SK-N-SH (cell line): ENCODE measurements around the gene BAK1. TPM values are rescaled to one million over a fixed set of nuclear protein-coding genes. Genes with fewer than 3 reads are reported as not detected.

Source experiments
- CTCF ChIA-PET: fragments of 300-600, 350-600 bp; formaldehyde crosslinking; extraction: SDS; loops from one replicate; lab custom pipeline; 2021; lab: Yijun Ruan, JAX
- POLR2A ChIA-PET: fragments of 350-600 bp; sonication (Branson Sonifier 250); formaldehyde crosslinking; extraction: SDS; loops from one replicate; lab custom pipeline; 2020; ENCODE audit warnings: antibody characterized with exemption, inconsistent platforms; lab: Yijun Ruan, JAX
- DNase-seq: peaks from one replicate; pipeline ENCODE4 v3.0.0; 2012
- H2AFZ ChIP-seq: fragments of 200-600 bp; sonication (generic); 2 replicates; pipeline ENCODE4 v1.8.1; 2016; ENCODE audit warnings: antibody characterized with exemption, mild to moderate bottlenecking, low read depth
- H3F3A ChIP-seq: fragments of 200-600 bp; sonication (generic); replicated peaks from 2 replicates; pipeline ENCODE3; 2016; ENCODE audit warnings: antibody characterized with exemption, mild to moderate bottlenecking; ENCODE audit not compliant: insufficient read depth
- H3K27ac ChIP-seq, 2 experiments: fragments of 200-500 bp in 1 of 2; fragments of 200-600 bp in 1 of 2; sonication (Bioruptor generic) in 1 of 2; sonication (generic), shearing (Covaris generic) in 1 of 2; 2 replicates each; pipeline versions ENCODE4 v1.5.1 to v1.6.1; 2014 to 2016; ENCODE audit warnings: low read depth in 2 of 2, inconsistent platforms in 1 of 2, low read length in 1 of 2, mild to moderate bottlenecking in 1 of 2, mixed read lengths in 1 of 2
- H3K27me3 ChIP-seq: fragments of 200-600 bp; sonication (generic), shearing (Covaris generic); 2 replicates; pipeline ENCODE4 v1.6.1; 2016; ENCODE audit warnings: mixed run types; ENCODE audit not compliant: insufficient read depth
- H3K36me3 ChIP-seq, 2 experiments: fragments of 200-500 bp in 1 of 2; fragments of 200-600 bp in 1 of 2; sonication (Bioruptor generic) in 1 of 2; sonication (generic) in 1 of 2; replicated peaks in 1 of 2; 2 replicates each; pipeline versions ENCODE3 to v1.5.1; 2014 to 2016; ENCODE audit warnings: low read length in 1 of 2, mild to moderate bottlenecking in 1 of 2; ENCODE audit not compliant: insufficient read depth in 2 of 2, control insufficient read depth in 1 of 2
- H3K4me1 ChIP-seq, 2 experiments: fragments of 200-500 bp in 1 of 2; fragments of 200-600 bp in 1 of 2; sonication (Bioruptor generic) in 1 of 2; sonication (generic), shearing (Covaris generic) in 1 of 2; 2 replicates each; pipeline versions ENCODE4 v1.5.1 to v1.6.1; 2014 to 2016; ENCODE audit warnings: low read depth in 1 of 2, low read length in 1 of 2, mixed run types in 1 of 2; ENCODE audit not compliant: insufficient read depth in 2 of 2, control insufficient read depth in 1 of 2
- H3K4me2 ChIP-seq: fragments of 200-600 bp; sonication (generic), shearing (Covaris generic); 2 replicates; pipeline ENCODE4 v1.6.1; 2017; ENCODE audit warnings: mixed run types
- H3K4me3 ChIP-seq, 2 experiments: fragments of 200-500 bp in 1 of 2; fragments of 200-600 bp in 1 of 2; sonication (Bioruptor generic) in 1 of 2; sonication (generic), shearing (Covaris generic) in 1 of 2; 2 replicates each; pipeline versions ENCODE4 v1.5.1 to v1.8.1; 2014 to 2016; ENCODE audit warnings: low read depth in 2 of 2, inconsistent platforms in 1 of 2, low read length in 1 of 2, mild to moderate bottlenecking in 1 of 2, mixed read lengths in 1 of 2, moderate library complexity in 1 of 2
- H3K79me2 ChIP-seq: fragments of 200-600 bp; sonication (generic); 2 replicates; pipeline ENCODE4 v1.8.1; 2017; ENCODE audit warnings: mild to moderate bottlenecking; ENCODE audit not compliant: insufficient read depth
- H3K9ac ChIP-seq: fragments of 200-600 bp; sonication (generic); 2 replicates; pipeline ENCODE4 v1.6.1; 2017; ENCODE audit warnings: mixed run types
- H3K9me2 ChIP-seq: fragments of 200-600 bp; sonication (generic); 2 replicates; pipeline ENCODE4 v1.6.1; 2017; ENCODE audit warnings: mixed run types
- H3K9me3 ChIP-seq: fragments of 200-600 bp; sonication (generic); 2 replicates; pipeline ENCODE4 v1.6.1; 2017; ENCODE audit warnings: mixed run types, mild to moderate bottlenecking, moderate library complexity
- H4K20me1 ChIP-seq: fragments of 200-600 bp; sonication (generic); 2 replicates; pipeline ENCODE4 v1.6.1; 2017; ENCODE audit warnings: mild to moderate bottlenecking, mixed run types; ENCODE audit not compliant: insufficient read depth
- CTCF ChIP-seq: fragments of 200-600 bp; sonication (generic); IDR thresholded peaks from 2 replicates; pipeline ENCODE4 v1.6.1; 2017; ENCODE audit warnings: antibody characterized with exemption, mild to moderate bottlenecking, moderate library complexity
- ELF1 ChIP-seq: IDR thresholded peaks from 2 replicates; pipeline ENCODE4 v1.4.0; 2012
- EP300 ChIP-seq, 2 experiments: IDR thresholded peaks; 2 replicates each; pipeline versions ENCODE4 v1.4.0 to v1.6.1; 2012; ENCODE audit warnings: borderline replicate concordance in 1 of 2, low read depth in 1 of 2, low read length in 1 of 2
- FOXM1 ChIP-seq: IDR thresholded peaks from 2 replicates; pipeline ENCODE4 v1.4.0; 2012; ENCODE audit warnings: low read depth, mild to moderate bottlenecking
- GATA2 ChIP-seq: sonication (generic); formaldehyde crosslinking; IDR thresholded peaks from 2 replicates; pipeline ENCODE4 v1.5.0; 2020; ENCODE audit warnings: mild to moderate bottlenecking, missing genetic modification reagents
- JUND ChIP-seq: IDR thresholded peaks from 2 replicates; pipeline ENCODE4 v1.4.0; 2012
- MXI1 ChIP-seq: IDR thresholded peaks from 2 replicates; pipeline ENCODE4 v1.6.1; 2012; ENCODE audit warnings: mild to moderate bottlenecking, low read depth, low read length, improper control_type of control experiment
- NRF1 ChIP-seq: IDR thresholded peaks from 2 replicates; pipeline ENCODE4 v1.6.1; 2012; ENCODE audit warnings: low read depth, mild to moderate bottlenecking, low read length
- RAD21 ChIP-seq: IDR thresholded peaks from 2 replicates; pipeline ENCODE4 v1.6.1; 2012; ENCODE audit warnings: mild to moderate bottlenecking, low read length
- RCOR1 ChIP-seq: fragments of 150-350 bp; IDR thresholded peaks from 2 replicates; pipeline ENCODE4 v1.6.1; 2017; ENCODE audit warnings: antibody characterized with exemption, low read length
- RXRA ChIP-seq: IDR thresholded peaks from 2 replicates; pipeline ENCODE4 v1.4.0; 2012; ENCODE audit warnings: low read depth, mild to moderate bottlenecking, borderline replicate concordance
- SMC3 ChIP-seq: IDR thresholded peaks from 2 replicates; pipeline ENCODE4 v1.6.1; 2012; ENCODE audit warnings: low read depth, low read length, improper control_type of control experiment
- TAF1 ChIP-seq: IDR thresholded peaks from 2 replicates; pipeline ENCODE4 v1.6.1; 2012; ENCODE audit warnings: low read depth, mild to moderate bottlenecking, low read length, moderate library complexity, borderline replicate concordance
- YY1 ChIP-seq: IDR thresholded peaks from 2 replicates; pipeline ENCODE4 v1.4.0; 2012; ENCODE audit warnings: low read depth, mild to moderate bottlenecking
- WGBS: methylation state at CpG from one replicate; pipeline ENCODE4 v1.1.6; 2017; ENCODE audit warnings: low lambda C conversion rate; 5-methylcytosine and 5-hydroxymethylcytosine counted together
- polyA plus RNA-seq, 3 experiments: library from polyadenylated mRNA; depleted of rRNA; stranded (reverse); fragments of >200 nt; gene quantifications; 2 replicates each; pipeline ENCODE4 v1.2.3, GENCODE V29; 2012
- TF ChIP-seq, protein P1 (sequence below): IDR thresholded peaks from 2 replicates; pipeline ENCODE4 v1.4.0; 2012; ENCODE audit warnings: low read depth, borderline replicate concordance

The BAK1 gene
- polyA plus RNA-seq, 1 of the 3 experiments (the other 2 are of a cell fraction): 15.4 TPM

DNA sequence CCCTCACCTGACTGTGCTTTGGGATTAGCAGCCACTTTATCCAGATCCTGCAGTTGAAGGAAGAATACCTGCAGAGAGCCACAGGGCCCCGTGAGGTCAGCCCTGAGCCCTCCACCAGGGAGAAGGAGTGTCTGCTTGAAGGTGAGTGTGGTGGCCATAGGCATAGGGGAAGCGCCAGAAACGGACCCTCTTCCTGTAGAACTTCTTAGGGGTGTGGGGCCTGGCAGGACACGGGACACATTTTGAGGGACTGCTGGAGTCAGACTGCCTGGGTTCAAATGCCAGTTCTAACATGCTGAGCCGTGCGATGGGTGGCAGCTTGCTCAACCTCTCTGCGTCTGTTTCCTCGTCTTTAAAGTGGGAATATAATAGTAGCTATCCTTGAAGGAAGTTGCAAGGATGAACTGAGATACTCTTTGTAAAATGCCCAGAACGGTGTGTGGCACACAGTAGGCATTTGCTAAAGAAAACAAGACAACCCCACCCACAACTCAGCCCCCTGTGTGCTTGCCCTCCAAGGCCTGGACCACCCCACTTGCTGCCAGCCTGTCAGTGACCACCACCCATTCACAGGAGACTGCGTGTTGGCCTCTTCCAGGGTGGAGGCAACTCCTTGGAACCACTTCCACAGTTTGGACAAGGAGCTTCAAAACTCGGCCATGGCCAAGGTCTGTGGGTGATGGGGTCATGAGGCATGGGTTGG, 4.8 kb upstream of the BAK1 start:
- H3K9me2 ChIP-seq: no peaks in the 10 kb centered on the region
- no peaks in the 10 kb centered on the region for H3K9me3 ChIP-seq
- no peak for DNase-seq
- ChIA-PET CTCF (interaction anchor here (0.6 to 8.6 kb wide), 36 partner anchors 10 to 461 kb away, joined by 3 to 188 read pairs (median 4); partner anchors contain the start of genes SYNGAP1 and UQCC2), POLR2A (interaction anchor here (0.6 kb wide), 1 partner anchor 636 kb away, joined by 3 read pairs; no protein-coding TSS in a partner anchor)
- no peak overlapping the region for H3K9ac ChIP-seq
- no peak overlapping the region for H3K4me3 ChIP-seq
- H4K20me1 ChIP-seq: no peaks in the 10 kb centered on the region
- no peak overlapping the region for H2AFZ ChIP-seq
- TF ChIP-seq YY1 (no peak), SMC3 (no peak), FOXM1 (no peak), MXI1 (no peak), ELF1 (no peak), RAD21 (no peak), EP300 (IDR thresholded peaks at IDR 0.05; ENCODE audit: borderline replicate concordance in 1 of 2, low read depth in 1 of 2, low read length in 1 of 2) (no peak), RXRA (no peak), RCOR1 (no peak), JUND (no peak), NRF1 (no peak), TAF1 (no peak)
- TF ChIP-seq, protein P1, sequence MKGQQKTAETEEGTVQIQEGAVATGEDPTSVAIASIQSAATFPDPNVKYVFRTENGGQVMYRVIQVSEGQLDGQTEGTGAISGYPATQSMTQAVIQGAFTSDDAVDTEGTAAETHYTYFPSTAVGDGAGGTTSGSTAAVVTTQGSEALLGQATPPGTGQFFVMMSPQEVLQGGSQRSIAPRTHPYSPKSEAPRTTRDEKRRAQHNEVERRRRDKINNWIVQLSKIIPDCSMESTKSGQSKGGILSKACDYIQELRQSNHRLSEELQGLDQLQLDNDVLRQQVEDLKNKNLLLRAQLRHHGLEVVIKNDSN: no peak
- peaks cover 2% of the 10 kb centered on the region for H3K79me2 ChIP-seq
- 71% methylated on average over 9 of the region's 11 CpGs for WGBS
- no peaks in the 10 kb centered on the region for H3K27me3 ChIP-seq
- no peak overlapping the region for H3K4me2 ChIP-seq
- no peaks in the 10 kb centered on the region for H3F3A ChIP-seq
- no peak overlapping the region for H3K27ac ChIP-seq
- H3K4me1 ChIP-seq: peaks cover 2 to 12% of the 10 kb centered on the region in 2 experiments; a peak in 3 of 4 replicates
- no peaks in the 10 kb centered on the region for H3K36me3 ChIP-seq

- no peaks in the 10 kb centered on the region for H3K9me2 ChIP-seq
- no peaks in the 10 kb centered on the region for H3F3A ChIP-seq
- no peak overlapping the region for H3K27ac ChIP-seq
- H3K4me3 ChIP-seq: no peak overlapping the region
- 61% methylated on average over 6 of the region's 8 CpGs for WGBS
- H3K9me3 ChIP-seq: no peaks in the 10 kb centered on the region
- peaks cover 14% of the 10 kb centered on the region for H3K79me2 ChIP-seq
- H4K20me1 ChIP-seq: no peaks in the 10 kb centered on the region
- no peak for TF ChIP-seq GATA2 (CRISPR knock-in tag)
- peak; percentile 56 for TF ChIP-seq CTCF
- H2AFZ ChIP-seq: no peak overlapping the region
- no peaks in the 10 kb centered on the region for H3K36me3 ChIP-seq
- ChIA-PET POLR2A (no interaction called here), CTCF (interaction anchor here (0.7 to 8.6 kb wide), 7 partner anchors 8 to 154 kb away, joined by 3 to 188 read pairs (median 5); partner anchors contain the start of gene UQCC2)
- H3K9ac ChIP-seq: no peak overlapping the region
- H3K4me2 ChIP-seq: no peak overlapping the region
- peaks cover 0 to 15% of the 10 kb centered on the region in 2 experiments; a peak in 1 of 4 replicates for H3K4me1 ChIP-seq
- no peaks in the 10 kb centered on the region for H3K27me3 ChIP-seq
- peak; percentile 55 for DNase-seq
These were observed 3.6 kb upstream of the BAK1 start for GRCh38 chr6:33583591-33584155.
